Measurements from ENCODE around the gene PKDCC. TPM values are rescaled to one million over a fixed set of nuclear protein-coding genes. Genes with fewer than 3 reads are reported as not detected.
A peak's percentile ranks its signal among the peaks of the same experiment; 100 is the strongest.

The PKDCC gene
- total RNA-seq, 4 donors from 2014 or later = 5.9 to 21.4 (median 12.7) TPM

DNA sequence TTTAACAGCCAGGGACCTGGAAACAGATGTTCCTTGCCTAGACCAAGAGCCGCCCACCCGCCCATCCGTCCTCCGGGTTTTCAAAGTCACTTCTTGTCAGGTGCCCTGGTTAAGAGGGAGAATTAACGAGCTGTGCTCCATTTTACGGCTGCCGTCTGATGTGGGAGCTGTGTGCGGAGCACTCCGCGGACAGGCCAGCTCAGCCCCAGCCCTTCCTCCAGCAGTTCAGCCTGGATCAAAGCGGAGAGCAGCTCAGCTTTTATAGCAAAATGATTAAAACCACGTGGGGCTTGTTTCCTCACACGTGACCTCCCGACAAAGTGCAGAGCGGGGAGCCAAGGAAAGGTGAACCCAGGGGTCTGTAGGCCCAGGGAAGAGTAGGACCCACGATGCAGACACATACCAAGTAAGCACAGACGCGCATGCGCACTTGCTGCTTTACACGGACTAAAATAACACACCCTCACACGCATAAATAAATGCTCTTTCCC lies 46.1 kb upstream of the PKDCC start:
- Histone ChIP-seq H3K27me3 (no peaks in the 10 kb centered on the region), H3K36me3 (no peaks in the 10 kb centered on the region), H3K4me3 (replicated peaks in 1 of 3) (no peak overlapping the region), H3K4me1 (peaks cover 0 to 10% of the 10 kb centered on the region in 2 donors), H3K9me3 (no peaks in the 10 kb centered on the region), H3K27ac (no peak overlapping the region)
- TF ChIP-seq POLR2A (IDR thresholded peaks at IDR 0.05) = no peak
- TF ChIP-seq, protein P1, sequence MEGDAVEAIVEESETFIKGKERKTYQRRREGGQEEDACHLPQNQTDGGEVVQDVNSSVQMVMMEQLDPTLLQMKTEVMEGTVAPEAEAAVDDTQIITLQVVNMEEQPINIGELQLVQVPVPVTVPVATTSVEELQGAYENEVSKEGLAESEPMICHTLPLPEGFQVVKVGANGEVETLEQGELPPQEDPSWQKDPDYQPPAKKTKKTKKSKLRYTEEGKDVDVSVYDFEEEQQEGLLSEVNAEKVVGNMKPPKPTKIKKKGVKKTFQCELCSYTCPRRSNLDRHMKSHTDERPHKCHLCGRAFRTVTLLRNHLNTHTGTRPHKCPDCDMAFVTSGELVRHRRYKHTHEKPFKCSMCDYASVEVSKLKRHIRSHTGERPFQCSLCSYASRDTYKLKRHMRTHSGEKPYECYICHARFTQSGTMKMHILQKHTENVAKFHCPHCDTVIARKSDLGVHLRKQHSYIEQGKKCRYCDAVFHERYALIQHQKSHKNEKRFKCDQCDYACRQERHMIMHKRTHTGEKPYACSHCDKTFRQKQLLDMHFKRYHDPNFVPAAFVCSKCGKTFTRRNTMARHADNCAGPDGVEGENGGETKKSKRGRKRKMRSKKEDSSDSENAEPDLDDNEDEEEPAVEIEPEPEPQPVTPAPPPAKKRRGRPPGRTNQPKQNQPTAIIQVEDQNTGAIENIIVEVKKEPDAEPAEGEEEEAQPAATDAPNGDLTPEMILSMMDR (IDR thresholded peaks at IDR 0.05) = no peak
- DNase-seq = no peak
- intact Hi-C loops (cut with DNase I) = no loop called here
- 73 to 74% methylated on average over 21 of the region's 21 CpGs for WGBS, 2 donors

DNA sequence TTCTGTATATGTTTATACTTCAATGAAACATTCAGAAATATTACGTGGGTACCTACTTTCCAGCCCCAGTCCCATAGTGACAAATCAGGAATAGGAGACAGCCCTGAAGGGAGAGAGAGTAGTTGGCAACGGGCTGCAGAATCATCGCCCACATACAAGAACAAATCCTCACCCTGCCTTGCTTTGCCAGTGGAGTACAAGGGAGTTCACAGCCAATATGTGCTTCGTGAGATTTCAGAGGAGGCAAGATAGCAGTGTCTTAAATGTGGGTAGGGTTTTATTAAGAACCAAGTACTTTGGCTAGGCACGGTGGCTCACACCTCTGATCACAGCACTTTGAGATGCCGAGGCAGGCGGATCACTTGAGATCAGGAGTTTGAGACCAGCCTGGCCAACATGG lies 40.3 kb upstream of the PKDCC start:
- TF ChIP-seq POLR2A (IDR thresholded peaks at IDR 0.05) = no peak
- TF ChIP-seq, protein P1 (IDR thresholded peaks at IDR 0.05) = no peak
- 89 to 95% methylated on average over 7 of the region's 7 CpGs for WGBS, 2 donors
- H3K4me3 ChIP-seq (replicated peaks in 1 of 3) = no peak overlapping the region
- peaks cover 0 to 4% of the 10 kb centered on the region in 2 donors for H3K4me1 ChIP-seq
- H3K27ac ChIP-seq = no peak overlapping the region
- no peaks in the 10 kb centered on the region for H3K36me3 ChIP-seq
- H3K27me3 ChIP-seq = no peaks in the 10 kb centered on the region
- H3K9me3 ChIP-seq = no peaks in the 10 kb centered on the region
- intact Hi-C loops (cut with DNase I) = no loop called here
- no peak for DNase-seq

DNA sequence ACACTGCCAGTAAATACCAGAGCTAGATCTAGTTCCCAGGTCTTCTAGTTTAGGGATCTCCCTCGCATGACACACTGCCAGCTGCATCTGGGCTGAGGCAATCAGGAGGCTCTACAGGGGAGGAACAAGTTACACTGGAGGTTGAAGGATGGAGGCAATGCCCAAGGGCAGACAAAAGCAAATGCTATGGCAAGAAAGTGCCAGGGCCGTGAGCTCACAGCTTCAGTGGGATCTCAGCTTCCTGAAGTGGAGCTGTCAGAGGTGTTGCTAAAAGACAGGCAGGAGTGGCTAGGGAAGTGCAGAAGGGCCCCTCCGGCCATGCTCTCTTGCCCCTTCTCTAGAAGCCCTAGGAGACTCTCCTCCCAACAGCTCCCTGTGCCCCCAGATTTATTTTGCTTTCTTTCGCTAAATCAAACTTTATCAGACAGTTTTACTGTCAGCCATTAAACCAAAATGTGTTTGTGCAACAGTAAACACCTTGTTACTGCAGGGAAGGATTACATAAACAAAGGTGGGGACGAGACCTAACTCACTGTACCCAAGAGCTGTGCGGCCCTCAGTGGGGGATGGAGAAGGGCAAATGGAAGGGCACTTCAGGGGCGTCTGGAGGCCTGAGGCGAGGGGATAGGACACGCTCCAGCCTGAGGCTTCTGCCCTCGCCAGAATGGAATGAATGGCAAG lies 39.4 kb upstream of the PKDCC start:
- TF ChIP-seq POLR2A (IDR thresholded peaks at IDR 0.05) = no peak
- TF ChIP-seq, protein P1 (IDR thresholded peaks at IDR 0.05) = no peak
- DNase-seq = no peak
- Histone ChIP-seq H3K4me1 (peaks cover 0 to 4% of the 10 kb centered on the region in 2 donors), H3K36me3 (no peaks in the 10 kb centered on the region), H3K4me3 (replicated peaks in 1 of 3) (no peak overlapping the region), H3K27me3 (no peaks in the 10 kb centered on the region), H3K27ac (no peak overlapping the region), H3K9me3 (no peaks in the 10 kb centered on the region)
- intact Hi-C loops (cut with DNase I) = no loop called here
- 86 to 89% methylated on average over 10 of the region's 10 CpGs for WGBS, 2 donors

DNA sequence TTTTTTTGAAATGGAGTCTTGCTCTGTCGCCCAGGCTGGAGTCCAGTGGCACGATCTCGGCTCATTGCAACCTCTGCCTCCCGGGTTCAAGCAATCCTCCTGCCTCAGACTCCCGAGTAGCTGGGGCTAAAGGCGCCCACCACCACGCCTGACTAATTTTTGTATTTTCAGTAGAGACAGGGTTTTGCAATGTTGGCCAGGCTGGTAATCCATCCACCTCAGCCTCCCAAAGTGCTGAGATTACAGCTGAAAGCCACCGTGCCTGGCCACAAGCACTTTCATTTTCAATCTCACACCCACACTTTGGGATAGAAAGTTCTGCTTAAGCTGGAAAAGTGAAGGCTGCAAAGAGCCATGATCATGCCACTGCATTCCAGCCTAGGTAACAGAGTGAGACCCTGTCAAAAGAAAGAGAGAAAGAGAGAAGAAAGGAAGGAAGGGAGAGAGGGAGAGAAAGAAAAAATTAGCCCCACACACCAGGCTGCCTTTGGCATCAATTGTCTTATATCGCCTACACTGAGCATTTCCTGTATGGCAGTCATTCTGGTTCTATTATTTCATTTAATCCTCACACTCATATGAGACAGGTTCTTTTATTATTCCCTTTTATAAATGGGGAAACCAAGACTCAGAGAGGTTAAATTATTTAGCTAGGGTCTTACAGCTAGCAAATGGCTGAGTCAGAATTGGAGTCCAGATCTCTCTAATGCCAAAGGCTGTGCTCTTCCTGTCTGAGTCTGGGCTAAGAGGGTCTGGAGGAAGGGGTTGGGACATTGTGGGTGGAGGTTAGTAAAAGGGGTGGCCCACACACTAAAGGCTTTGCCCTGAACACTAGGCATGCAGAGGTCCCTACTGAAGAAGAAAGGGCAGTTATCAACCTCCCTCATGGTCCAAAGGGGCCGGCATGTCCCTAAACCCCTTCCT lies 37.9 kb upstream of the PKDCC start:
- DNase-seq = peak in 1 of 2 donors; percentile 3
- Histone ChIP-seq H3K27me3 (no peaks in the 10 kb centered on the region), H3K9me3 (no peaks in the 10 kb centered on the region), H3K4me1 (peaks cover 0 to 4% of the 10 kb centered on the region in 2 donors), H3K27ac (no peak overlapping the region), H3K4me3 (replicated peaks in 1 of 3) (no peak overlapping the region), H3K36me3 (no peaks in the 10 kb centered on the region)
- intact Hi-C loops (cut with DNase I) = no loop called here
- TF ChIP-seq, protein P1 (IDR thresholded peaks at IDR 0.05) = no peak
- no peak for TF ChIP-seq POLR2A (IDR thresholded peaks at IDR 0.05)
- 69 to 79% methylated on average over 10 of the region's 10 CpGs for WGBS, 2 donors
